GM18951 (cell line): ENCODE data around the gene CAND2.
"Not testable (repeated sequence)": the region's sequence is repeated elsewhere in the genome, so short reads cannot be mapped to it uniquely, and the experiment has no call there.

Experiments
- POLR2A ChIP-seq: IDR thresholded peaks from 4 replicates; pipeline ENCODE4 v1.6.1; 2011; ENCODE audit warnings: mild to moderate bottlenecking; ENCODE audit not compliant: insufficient read length, insufficient read depth; ENCODE audit errors: extremely low read depth
- in situ Hi-C: fragments of 300-500 bp; cut with MboI; formaldehyde crosslinking; loops from one replicate; pipeline ENCODE4 v1.12.0; 2022; ENCODE audit warnings: low sequenced_read_pairs, mixed read lengths, inconsistent platforms; ENCODE audit not compliant: unreplicated experiment

The CAND2 gene

GRCh38 chr3:12835052-12835665 lies 38.7 kb downstream of the CAND2 start:
- in situ Hi-C loops: no loop called here
- no peak for TF ChIP-seq POLR2A

- in situ Hi-C loops: no loop called here
- TF ChIP-seq POLR2A: no peak
Observed at GRCh38 chr3:12837295-12837986, 41.0 kb downstream of the CAND2 start.

GRCh38 chr3:12838179-12838965 lies 41.9 kb downstream of the CAND2 start:
- no peak for TF ChIP-seq POLR2A
- in situ Hi-C loops: no loop called here

- in situ Hi-C loops: no loop called here
- no peak for TF ChIP-seq POLR2A
Observed at GRCh38 chr3:12839156-12839946, 42.9 kb downstream of the CAND2 start.

- in situ Hi-C loops: not testable (repeated sequence)
Observed at GRCh38 chr3:12840148-12840547, 43.7 kb downstream of the CAND2 start.

- TF ChIP-seq POLR2A: peak; percentile 19
- in situ Hi-C loops: no loop called here
Observed at GRCh38 chr3:12840591-12841148, 44.2 kb downstream of the CAND2 start.

GRCh38 chr3:12841149-12841969 lies 44.9 kb downstream of the CAND2 start, which contains the start of gene RPL32:
TSS of gene RPL32 (minus strand) at chr3:12841565. CDS start at chr3:12840237, 1,328 bp downstream.
- peak; percentile 96 for TF ChIP-seq POLR2A
- in situ Hi-C loops: no loop called here

GRCh38 chr3:12841970-12842328 lies 45.5 kb downstream of the CAND2 start:
- in situ Hi-C loops: no loop called here

GRCh38 chr3:12842469-12842868 lies 46.0 kb downstream of the CAND2 start:
- in situ Hi-C loops: no loop called here
- TF ChIP-seq POLR2A: no peak

More at GRCh38 chr3:12841970-12842328, 45.5 kb downstream of the CAND2 start:
- no peak for TF ChIP-seq POLR2A

- TF ChIP-seq POLR2A: no peak
- in situ Hi-C loops: no loop called here
Observed at GRCh38 chr3:12845811-12846210, 49.3 kb downstream of the CAND2 start.

GRCh38 chr3:12852201-12852600 lies 55.7 kb downstream of the CAND2 start:
- TF ChIP-seq POLR2A: no peak
- in situ Hi-C loops: no loop called here

- in situ Hi-C loops: not testable (repeated sequence)
Observed at GRCh38 chr3:12853847-12854246, 57.4 kb downstream of the CAND2 start.
